GM18519 (cell line): ENCODE data around the gene SOX13.
"Not testable (repeated sequence)": the region's sequence is repeated elsewhere in the genome, so short reads cannot be mapped to it uniquely, and the experiment has no call there.

ENCODE experiments used
- ATAC-seq: cut with Tn5 transposase; IDR thresholded peaks from one replicate; pipeline ENCODE4 v1.9.1; 2021; ENCODE audit warnings: mild to moderate bottlenecking, moderate library complexity; ENCODE audit not compliant: unreplicated experiment, low FRiP score

Gene SOX13

DNA sequence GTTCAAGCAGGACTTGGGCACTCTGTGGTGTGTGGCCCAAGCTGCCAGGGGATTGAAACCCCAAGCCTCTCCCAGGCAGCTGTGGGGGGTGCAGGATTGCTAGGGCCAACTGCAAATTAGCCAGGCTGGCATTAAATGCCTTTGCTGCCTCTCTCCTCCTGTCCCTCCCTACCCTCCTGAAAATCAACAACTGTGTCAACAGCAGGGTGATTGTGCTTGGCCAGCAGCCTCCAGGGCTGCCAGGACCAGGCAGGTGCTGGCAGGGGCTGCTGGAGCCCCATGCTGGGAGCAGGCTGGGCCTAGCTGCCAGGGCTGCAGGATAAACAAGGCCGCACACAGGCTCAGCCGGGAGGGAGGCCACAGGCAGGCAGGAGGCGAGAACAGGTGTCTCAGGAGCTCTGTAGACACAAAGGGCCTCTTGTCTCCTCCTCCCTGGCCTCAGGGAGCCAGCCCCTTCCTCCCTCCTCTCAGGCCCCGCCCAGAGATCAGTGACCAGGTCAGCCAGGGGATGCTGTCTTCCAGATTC is 11.4 kb downstream of the SOX13 start:
- no peak for ATAC-seq

- no peak for ATAC-seq
Measured at GRCh38 chr1:204085876-204086275, 13.0 kb downstream of the SOX13 start.

DNA sequence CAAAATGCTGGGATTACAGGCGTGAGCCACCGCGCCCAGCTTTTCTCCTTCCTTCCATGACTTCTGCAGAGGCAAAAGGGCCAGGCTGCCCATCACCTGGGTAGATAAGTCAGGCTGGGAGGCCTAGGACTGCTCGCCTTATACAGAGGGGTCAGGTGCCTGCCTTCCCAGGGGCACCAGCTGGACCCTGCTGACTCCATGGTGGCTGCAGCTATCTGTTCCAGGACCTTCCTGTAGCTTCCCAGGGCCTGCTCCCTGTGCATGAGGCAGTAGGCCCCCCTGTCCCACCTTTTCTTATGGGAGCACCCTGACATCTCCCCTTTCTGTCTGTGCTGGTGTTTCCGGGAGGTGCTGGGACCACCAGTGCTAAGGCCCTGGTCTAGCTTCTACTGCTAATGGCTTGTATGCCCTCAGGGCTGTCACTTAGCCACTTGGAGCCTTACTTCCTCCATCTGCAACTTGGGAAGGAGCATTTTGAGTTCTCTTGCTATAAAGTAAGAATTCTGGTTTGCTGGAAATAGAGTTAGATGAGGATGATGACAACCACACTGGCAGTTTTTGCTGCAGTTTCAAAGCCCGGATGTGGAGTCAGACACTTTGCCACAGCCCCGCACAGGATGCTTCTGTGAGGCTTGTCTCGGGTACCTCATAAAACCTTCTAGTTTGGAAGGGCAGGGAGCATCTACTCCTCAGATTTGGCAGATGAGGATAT is 14.4 kb downstream of the SOX13 start:
- ATAC-seq: no peak

GRCh38 chr1:204087893-204088528 is 15.1 kb downstream of the SOX13 start:
- ATAC-seq: no peak

DNA sequence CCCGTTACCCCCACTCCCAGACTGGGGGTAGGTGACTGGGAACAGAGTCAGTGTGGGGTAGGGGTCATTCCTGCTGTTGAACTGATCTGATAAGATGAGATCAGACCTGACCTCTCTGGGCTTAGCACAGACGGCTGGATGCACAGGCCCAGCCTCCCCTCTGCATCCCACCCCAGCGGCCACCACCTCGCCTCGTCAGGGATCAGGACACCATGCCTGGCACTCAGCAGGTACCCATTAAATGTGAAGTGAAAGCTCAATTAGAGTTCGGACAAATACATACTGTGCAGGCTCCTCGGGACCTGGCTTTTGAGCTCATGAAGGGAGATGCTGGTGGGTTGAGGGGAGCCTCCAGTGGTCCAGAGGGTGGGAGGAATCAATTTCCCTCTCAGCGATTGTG is 15.7 kb downstream of the SOX13 start:
- no peak for ATAC-seq

DNA sequence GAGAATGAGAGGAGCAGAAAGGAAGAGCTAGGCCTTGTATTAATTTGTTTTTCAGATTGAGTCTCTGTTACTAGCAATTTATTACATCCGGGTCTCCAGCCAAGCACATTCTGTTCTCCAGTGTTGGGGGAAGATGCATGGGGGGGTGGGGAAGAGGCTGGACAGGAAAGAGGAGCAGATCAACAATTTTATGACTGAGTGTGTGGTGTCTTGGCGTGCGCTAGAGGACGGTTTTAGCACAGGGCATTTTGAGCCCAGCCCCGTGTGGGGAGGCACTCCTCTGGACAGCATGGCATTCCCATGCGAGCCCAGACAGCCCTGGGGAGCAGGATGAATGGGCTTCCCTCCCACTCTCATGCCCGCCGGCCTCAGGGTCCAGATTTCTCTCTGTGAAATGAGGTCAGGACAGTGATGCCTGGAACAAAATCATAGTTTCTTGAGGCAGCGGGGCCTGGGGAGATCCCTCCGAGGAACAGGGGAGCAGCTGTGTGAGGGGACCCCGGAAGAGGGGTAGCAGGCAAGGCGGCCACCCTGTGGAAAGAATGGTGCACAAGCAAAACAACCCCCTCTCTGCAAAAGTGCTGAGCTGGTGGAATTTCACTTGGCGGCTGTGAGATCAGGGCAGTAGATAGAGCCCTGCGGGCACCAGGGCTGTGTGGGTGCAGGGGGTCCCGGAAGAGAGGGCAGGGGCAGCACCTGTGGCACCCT is 16.3 kb downstream of the SOX13 start:
- ATAC-seq: no peak

DNA sequence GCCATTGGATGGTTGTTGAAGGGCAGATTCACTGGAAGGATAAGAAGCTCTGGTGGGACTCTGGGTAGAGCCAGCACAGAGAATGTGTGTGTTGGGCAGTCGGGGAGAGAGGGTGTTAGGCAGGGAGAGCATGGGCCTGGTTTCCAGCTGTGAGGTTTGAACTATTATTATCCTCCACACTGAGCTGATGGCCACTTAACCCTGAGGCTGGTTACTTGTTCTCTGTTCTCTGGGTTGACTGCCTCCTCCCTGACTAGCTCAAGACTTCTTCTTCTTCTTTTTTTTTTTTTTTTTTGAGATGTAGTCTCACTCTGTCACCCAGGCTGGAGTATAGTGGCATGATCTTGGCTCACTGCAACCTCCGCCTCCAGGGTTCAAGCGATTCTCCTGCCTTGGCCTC is 17.2 kb downstream of the SOX13 start:
- ATAC-seq: not testable (repeated sequence)

GRCh38 chr1:204091066-204091465 is 18.2 kb downstream of the SOX13 start:
- ATAC-seq: no peak

- ATAC-seq: no peak
Measured at GRCh38 chr1:204091787-204092312, 18.9 kb downstream of the SOX13 start.

- ATAC-seq: no peak
Measured at GRCh38 chr1:204092632-204093420, 19.9 kb downstream of the SOX13 start.

DNA sequence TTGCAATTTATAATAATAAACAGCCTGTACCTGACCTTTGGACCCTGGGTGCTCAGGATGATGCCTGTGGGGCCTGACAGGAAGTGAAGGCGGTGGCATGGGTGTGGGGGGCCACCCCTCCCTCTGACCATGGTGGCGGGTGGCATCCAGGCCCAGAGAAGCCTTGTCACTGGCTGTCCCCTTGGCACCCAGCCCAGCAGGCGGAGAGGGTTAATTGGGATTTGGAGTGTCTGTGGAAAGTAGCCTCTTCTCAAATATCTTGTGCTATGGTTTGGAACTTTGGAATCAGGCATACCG is 20.5 kb downstream of the SOX13 start:
- no peak for ATAC-seq

GRCh38 chr1:204093781-204094180 is 20.9 kb downstream of the SOX13 start:
- no peak for ATAC-seq

GRCh38 chr1:204094313-204094729 is 21.4 kb downstream of the SOX13 start:
- no peak for ATAC-seq

- ATAC-seq: no peak
Measured at GRCh38 chr1:204094856-204095634, 22.1 kb downstream of the SOX13 start.

DNA sequence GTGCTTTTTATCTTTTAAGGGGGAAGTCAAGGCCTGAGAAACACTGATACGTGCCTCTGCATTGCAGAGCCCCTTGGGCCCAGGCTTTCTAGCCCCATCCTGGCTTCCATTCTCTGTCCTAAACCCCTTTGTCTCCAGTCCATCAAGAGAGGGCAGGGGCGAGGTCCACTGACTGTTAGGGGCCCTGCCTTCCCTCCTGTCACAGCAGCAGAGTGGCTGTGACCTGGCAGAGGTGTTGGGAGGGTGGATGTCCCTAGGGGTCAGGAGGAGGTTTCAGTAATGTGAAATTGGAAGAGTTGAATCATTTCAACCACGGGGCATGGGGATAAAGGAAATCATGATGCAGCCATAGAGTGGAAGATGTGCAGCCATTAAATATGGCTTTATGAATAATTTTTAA is 24.0 kb downstream of the SOX13 start:
- no peak for ATAC-seq

- ATAC-seq: no peak
Measured at GRCh38 chr1:204098683-204099082, 25.8 kb downstream of the SOX13 start.

- ATAC-seq: not testable (repeated sequence)
Measured at GRCh38 chr1:204099754-204100153, 26.8 kb downstream of the SOX13 start.

DNA sequence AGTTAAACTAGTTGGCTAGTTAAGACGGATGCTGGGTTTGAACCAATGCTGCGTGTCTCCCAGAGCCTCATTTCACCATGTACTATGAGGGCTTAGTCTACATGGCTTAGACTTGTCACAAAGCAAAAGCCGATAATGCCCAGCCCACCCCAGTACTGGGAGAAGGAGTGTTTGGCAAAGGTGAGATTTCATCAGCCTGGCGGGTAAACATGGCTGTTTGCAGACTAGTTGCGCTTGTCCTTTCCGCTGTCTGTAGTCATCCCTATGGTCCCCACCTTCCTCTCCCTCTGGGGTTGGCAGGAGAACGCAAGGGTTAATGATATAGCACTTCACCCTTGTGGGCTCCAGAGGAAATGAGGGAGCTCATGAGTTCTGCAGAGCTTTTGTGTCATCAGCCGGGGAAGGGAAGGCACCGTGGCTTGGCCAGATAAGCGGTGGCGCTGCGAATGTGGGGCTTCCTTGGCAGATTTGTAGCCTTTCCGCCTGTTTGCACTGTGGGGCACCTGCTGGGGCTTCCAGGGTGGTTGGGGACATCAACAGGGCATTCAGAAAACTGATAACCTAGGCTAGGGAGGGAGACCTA is 29.2 kb downstream of the SOX13 start:
- no peak for ATAC-seq

- no peak for ATAC-seq
Measured at GRCh38 chr1:204102739-204103430, 30.0 kb downstream of the SOX13 start.
